MM.1S (cell line): ENCODE results near the gene MSI2.

Experiments
- DNase-seq: peaks from one replicate; pipeline ENCODE4 v3.0.0-alpha.2; 2015
- H2AFZ ChIP-seq: fragments of 300-600 bp; sonication (generic); 2 replicates; pipeline ENCODE4 v1.6.0; 2016; ENCODE audit warnings: antibody characterized with exemption, low read length
- H3F3A ChIP-seq: fragments of 300-600 bp; sonication (generic); 2 replicates; pipeline ENCODE4 v1.6.1; 2016; ENCODE audit warnings: mild to moderate bottlenecking, antibody characterized with exemption, low read length, moderate library complexity, mixed read lengths; ENCODE audit not compliant: insufficient read depth
- H3K27ac ChIP-seq: fragments of 300-600 bp; sonication (generic); 2 replicates; pipeline ENCODE4 v1.5.1; 2016; ENCODE audit warnings: mild to moderate bottlenecking, low read length
- H3K27me3 ChIP-seq: fragments of 300-600 bp; sonication (generic); replicated peaks from 2 replicates; pipeline ENCODE4 v1.6.0; 2016; ENCODE audit warnings: low read length; ENCODE audit not compliant: insufficient read depth
- H3K36me3 ChIP-seq: fragments of 300-600 bp; sonication (generic); replicated peaks from 2 replicates; pipeline ENCODE4 v1.6.1; 2016; ENCODE audit warnings: mild to moderate bottlenecking, low read length, mixed read lengths; ENCODE audit not compliant: insufficient read depth
- H3K4me1 ChIP-seq: fragments of 300-600 bp; sonication (generic); 2 replicates; pipeline ENCODE4 v1.6.1; 2016; ENCODE audit warnings: low read length, mixed read lengths
- H3K4me2 ChIP-seq: fragments of 300-600 bp; sonication (generic); 2 replicates; pipeline ENCODE4 v1.6.0; 2016; ENCODE audit warnings: low read depth, low read length
- H3K4me3 ChIP-seq: fragments of 300-600 bp; sonication (generic); 2 replicates; pipeline ENCODE4 v1.5.1; 2016; ENCODE audit warnings: low read length, mixed read lengths
- H3K79me2 ChIP-seq: fragments of 300-600 bp; sonication (generic); 2 replicates; pipeline ENCODE4 v1.6.1; 2016; ENCODE audit warnings: mixed run types, low read length, mixed read lengths
- H3K9ac ChIP-seq: fragments of 300-600 bp; sonication (generic); 2 replicates; pipeline ENCODE4 v1.6.1; 2016; ENCODE audit warnings: low read length, mixed read lengths
- H3K9me2 ChIP-seq: fragments of 300-600 bp; sonication (generic); replicated peaks from 2 replicates; pipeline ENCODE4 v1.6.1; 2016; ENCODE audit warnings: mild to moderate bottlenecking, low read length, mixed read lengths; ENCODE audit not compliant: insufficient read depth
- H3K9me3 ChIP-seq: fragments of 300-600 bp; sonication (generic); replicated peaks from 2 replicates; pipeline ENCODE4 v1.6.1; 2016; ENCODE audit warnings: mild to moderate bottlenecking, low read length, mixed read lengths; ENCODE audit not compliant: insufficient read depth
- H4K20me1 ChIP-seq: fragments of 300-600 bp; sonication (generic); 2 replicates; pipeline ENCODE4 v1.6.1; 2016; ENCODE audit warnings: mild to moderate bottlenecking, low read length, moderate library complexity, mixed read lengths; ENCODE audit not compliant: insufficient read depth
- EZH2 ChIP-seq: fragments of 300-600 bp; sonication (generic); optimal IDR thresholded peaks from 2 replicates; pipeline ENCODE3; 2017; ENCODE audit warnings: low read depth, mild to moderate bottlenecking, antibody characterized with exemption, low read length, mixed read lengths
- EZH2phosphoT487 ChIP-seq: fragments of 300-600 bp; sonication (generic); IDR thresholded peaks from 2 replicates; pipeline ENCODE4 v1.6.1; 2018; ENCODE audit warnings: antibody characterized with exemption, low read length
- TF ChIP-seq, protein P1 (sequence below): fragments of 300-600 bp; sonication (generic); IDR thresholded peaks from 2 replicates; pipeline ENCODE4 v1.5.1; 2016; ENCODE audit warnings: antibody characterized with exemption, low read length, mixed read lengths

Gene MSI2

DNA sequence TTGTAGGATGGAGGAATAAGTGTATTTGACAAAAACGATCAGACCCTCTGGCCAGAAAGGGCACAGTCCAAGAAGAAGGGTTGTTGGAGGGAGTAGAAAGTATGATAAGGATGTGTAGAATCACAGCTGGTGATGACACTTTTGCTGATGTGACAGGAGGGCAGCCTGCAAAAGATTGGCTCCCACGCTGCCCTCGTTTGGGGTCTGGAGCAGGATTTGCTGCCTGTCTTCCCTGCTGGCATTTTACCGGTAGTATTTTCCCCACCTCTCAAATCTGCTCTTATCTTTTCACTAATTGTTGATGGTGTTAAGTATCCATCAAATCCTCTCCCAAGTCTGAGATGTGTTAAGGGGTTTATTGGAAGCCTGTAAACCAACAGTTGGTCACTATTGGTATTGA lies 280.0 kb downstream of the MSI2 start:
- Histone ChIP-seq H3K9me3 (no peaks in the 10 kb centered on the region; the same call in 1 of the 2 replicates), H3K4me2 (no peak overlapping the region), H3K9me2 (no peaks in the 10 kb centered on the region), H3F3A (peaks cover 12% of the 10 kb centered on the region), H3K9ac (no peak overlapping the region), H3K4me3 (no peak overlapping the region), H3K27me3 (no peaks in the 10 kb centered on the region), H3K27ac (no peak overlapping the region), H2AFZ (no peak overlapping the region), H3K79me2 (peaks cover under 1% of the 10 kb centered on the region; the same call in 1 of the 2 replicates), H3K4me1 (peaks cover 15% of the 10 kb centered on the region), H4K20me1 (no peaks in the 10 kb centered on the region), H3K36me3 (no peaks in the 10 kb centered on the region)
- TF ChIP-seq EZH2phosphoT487 (no peak), EZH2 (no peak)
- TF ChIP-seq, protein P1, sequence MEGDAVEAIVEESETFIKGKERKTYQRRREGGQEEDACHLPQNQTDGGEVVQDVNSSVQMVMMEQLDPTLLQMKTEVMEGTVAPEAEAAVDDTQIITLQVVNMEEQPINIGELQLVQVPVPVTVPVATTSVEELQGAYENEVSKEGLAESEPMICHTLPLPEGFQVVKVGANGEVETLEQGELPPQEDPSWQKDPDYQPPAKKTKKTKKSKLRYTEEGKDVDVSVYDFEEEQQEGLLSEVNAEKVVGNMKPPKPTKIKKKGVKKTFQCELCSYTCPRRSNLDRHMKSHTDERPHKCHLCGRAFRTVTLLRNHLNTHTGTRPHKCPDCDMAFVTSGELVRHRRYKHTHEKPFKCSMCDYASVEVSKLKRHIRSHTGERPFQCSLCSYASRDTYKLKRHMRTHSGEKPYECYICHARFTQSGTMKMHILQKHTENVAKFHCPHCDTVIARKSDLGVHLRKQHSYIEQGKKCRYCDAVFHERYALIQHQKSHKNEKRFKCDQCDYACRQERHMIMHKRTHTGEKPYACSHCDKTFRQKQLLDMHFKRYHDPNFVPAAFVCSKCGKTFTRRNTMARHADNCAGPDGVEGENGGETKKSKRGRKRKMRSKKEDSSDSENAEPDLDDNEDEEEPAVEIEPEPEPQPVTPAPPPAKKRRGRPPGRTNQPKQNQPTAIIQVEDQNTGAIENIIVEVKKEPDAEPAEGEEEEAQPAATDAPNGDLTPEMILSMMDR = no peak
- DNase-seq = no peak

DNA sequence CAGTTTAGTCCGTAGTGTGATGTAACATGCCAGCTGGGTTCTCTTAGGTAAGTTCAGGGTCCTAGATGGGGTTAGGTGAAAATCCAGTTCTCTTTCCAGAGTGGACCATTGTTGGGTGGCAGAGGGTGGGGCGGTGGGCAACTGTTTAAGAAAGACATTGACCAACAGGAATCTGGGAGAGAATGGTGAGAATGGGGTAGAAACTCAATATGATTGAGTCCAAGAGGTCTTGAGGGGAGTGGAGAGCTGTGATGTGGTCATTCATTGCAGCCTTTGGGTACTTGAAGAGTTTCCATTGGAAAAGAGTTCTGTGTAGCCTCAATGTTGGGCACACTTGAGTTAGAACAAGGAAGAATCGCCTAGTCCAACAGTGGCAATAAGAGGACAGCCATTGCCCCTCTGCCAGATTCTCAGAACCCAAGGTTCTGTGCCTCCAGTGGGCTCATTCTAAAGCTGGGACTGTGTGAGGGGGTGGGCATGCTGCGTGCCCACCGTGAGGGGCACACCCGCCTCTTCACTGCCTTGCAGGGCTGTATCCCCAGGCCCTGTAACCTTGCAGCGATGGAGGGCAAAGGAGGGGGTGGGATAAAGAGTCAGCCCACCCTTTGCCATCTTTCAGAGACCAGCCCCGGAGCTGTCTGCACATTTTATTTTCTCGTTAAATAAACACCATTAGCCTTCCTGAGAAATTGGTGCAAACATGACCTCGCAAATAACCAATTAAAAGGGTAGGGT lies 280.6 kb downstream of the MSI2 start:
- Histone ChIP-seq H3K4me3 (no peak overlapping the region), H3K27ac (no peak overlapping the region), H2AFZ (no peak overlapping the region), H3F3A (peaks cover 12% of the 10 kb centered on the region), H3K27me3 (no peaks in the 10 kb centered on the region), H3K4me1 (peaks cover 18% of the 10 kb centered on the region), H4K20me1 (no peaks in the 10 kb centered on the region), H3K9me3 (no peaks in the 10 kb centered on the region; the same call in 1 of the 2 replicates), H3K9me2 (no peaks in the 10 kb centered on the region), H3K9ac (no peak overlapping the region), H3K79me2 (peaks cover 7% of the 10 kb centered on the region), H3K4me2 (no peak overlapping the region), H3K36me3 (no peaks in the 10 kb centered on the region)
- TF ChIP-seq EZH2 = no peak
- TF ChIP-seq, protein P1 = no peak
- TF ChIP-seq EZH2phosphoT487 = no peak
- no peak for DNase-seq

DNA sequence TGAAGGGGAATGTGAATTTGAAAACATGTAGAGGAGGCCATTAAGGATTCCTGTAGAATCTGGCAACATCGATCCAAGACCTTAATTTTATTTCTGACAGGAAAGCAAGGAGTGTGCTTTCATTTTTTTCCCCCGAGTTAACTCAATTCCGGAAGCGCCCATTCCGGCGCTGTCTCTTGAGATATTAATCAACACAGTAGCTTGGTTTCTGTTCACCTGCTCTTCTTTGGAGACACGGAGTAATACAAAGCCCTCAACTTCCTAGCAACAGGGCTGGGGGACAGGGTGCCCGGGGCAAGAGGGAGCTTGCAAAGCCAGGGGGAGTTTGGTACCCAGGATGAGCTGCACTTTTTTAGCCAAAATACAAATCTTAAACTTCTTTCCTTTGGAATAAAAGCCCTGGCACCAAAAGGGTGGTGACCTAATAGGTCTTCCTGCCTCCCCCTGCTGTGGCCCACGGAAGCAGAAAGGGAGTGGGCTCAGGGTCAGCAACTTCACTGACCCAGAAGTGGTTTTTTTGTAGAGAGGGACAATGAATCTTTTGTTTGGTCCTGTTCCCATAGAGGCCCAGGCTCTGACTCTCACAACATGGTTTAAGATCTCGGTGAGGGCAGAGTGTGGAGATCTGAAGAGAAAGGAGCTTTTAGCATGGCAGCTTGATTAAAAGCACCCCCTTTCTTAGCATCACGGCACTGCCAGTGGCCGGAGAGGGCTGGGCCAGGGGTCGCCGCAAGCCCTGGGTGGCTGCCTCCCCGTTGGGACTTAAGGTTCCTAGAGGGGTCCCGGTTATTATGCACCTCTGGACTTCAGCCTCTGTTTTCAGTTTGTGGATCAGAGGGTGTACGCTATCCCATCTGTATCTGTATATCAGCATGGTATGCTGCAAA lies 281.4 kb downstream of the MSI2 start:
- DNase-seq = no peak
- Histone ChIP-seq H2AFZ (no peak overlapping the region), H3K36me3 (no peaks in the 10 kb centered on the region), H3K4me2 (no peak overlapping the region), H3K9me2 (no peaks in the 10 kb centered on the region), H3K4me1 (peaks cover 18% of the 10 kb centered on the region), H3K4me3 (no peak overlapping the region), H3K9me3 (no peaks in the 10 kb centered on the region; the same call in 1 of the 2 replicates), H3K9ac (no peak overlapping the region), H3K27ac (no peak overlapping the region), H4K20me1 (no peaks in the 10 kb centered on the region), H3K27me3 (no peaks in the 10 kb centered on the region), H3K79me2 (peaks cover 16% of the 10 kb centered on the region), H3F3A (peaks cover 12% of the 10 kb centered on the region)
- TF ChIP-seq EZH2 = no peak
- TF ChIP-seq, protein P1 = no peak
- no peak for TF ChIP-seq EZH2phosphoT487
